ENCODE measurements around the gene CHRM1.

DNA sequence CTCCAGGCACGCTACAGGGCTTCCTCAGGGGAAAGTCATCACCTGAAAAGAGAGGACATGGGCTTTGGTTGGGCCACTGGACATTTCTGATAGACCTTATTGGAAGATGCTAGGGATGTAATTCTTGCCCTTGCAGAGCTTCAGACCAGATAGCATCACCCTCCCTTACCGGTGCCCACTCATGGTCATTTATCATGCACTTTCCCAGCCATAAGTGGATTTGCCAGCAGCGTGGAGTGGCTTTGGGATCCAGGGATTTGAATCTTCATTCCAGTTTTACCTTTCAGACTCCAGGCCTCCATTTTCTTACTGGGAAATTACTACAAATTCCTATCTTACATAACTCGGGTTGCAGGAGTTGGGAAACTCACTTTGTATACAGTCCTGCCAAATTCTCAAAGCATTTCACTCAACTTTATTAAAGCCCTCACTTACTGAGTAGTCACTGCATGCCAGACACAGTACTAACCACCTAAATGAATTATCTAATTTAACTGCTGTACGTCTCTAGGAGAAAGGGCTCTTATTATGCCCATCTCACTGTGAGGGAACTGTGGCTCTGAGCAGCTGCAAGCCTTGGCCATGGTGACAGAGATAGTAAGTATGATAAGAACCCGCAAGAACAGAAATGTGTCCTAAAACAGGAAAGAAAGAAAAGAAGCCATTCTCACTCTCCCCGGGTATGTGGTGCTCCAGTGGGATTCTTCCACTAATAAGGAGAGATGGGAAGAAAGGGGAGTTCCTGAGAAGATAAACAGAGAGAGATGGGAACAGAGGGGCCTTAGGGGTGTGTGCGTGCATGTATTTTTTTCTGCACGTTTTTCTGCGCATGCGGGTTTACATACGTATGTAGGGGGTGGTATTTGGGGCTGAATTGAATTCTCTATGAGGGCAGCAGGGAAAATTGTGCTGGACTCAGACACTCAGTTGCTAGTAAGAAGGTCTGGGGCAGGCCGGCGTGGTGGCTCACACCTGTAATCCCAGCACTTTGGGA lies 9.7 kb downstream of the CHRM1 start:
- TF ChIP-seq, protein P1, sequence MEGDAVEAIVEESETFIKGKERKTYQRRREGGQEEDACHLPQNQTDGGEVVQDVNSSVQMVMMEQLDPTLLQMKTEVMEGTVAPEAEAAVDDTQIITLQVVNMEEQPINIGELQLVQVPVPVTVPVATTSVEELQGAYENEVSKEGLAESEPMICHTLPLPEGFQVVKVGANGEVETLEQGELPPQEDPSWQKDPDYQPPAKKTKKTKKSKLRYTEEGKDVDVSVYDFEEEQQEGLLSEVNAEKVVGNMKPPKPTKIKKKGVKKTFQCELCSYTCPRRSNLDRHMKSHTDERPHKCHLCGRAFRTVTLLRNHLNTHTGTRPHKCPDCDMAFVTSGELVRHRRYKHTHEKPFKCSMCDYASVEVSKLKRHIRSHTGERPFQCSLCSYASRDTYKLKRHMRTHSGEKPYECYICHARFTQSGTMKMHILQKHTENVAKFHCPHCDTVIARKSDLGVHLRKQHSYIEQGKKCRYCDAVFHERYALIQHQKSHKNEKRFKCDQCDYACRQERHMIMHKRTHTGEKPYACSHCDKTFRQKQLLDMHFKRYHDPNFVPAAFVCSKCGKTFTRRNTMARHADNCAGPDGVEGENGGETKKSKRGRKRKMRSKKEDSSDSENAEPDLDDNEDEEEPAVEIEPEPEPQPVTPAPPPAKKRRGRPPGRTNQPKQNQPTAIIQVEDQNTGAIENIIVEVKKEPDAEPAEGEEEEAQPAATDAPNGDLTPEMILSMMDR (IDR thresholded peaks at IDR 0.05) = no peak
- TF ChIP-seq EP300 (IDR thresholded peaks at IDR 0.05) = no peak
- no peak for TF ChIP-seq POLR2A (IDR thresholded peaks at IDR 0.05)

Data from tibial nerve (tissue), 4 donors.